ENCODE data around the gene PRICKLE4.

DNA sequence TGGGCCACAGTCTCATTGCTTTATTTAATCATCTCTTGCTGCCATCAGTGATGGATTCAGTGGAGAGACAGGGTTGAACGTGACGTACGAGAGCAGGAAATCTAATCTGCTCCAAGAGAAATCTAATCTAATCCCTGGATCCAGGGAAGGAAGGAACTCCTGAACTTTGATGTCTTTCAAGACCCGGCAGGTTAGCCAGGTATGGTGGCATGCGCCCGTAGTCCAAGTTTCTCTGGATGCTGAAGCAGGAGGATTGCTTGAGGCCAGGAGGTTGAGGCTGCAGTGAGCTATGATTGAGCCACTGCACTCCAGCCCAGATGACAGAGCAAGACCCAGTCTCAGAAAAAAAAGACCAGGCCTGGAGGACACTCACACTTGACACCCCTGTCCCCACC lies 21.9 kb upstream of the PRICKLE4 start:
- TF ChIP-seq CTCF (conservative IDR thresholded peaks at IDR 0.05; ENCODE audit: low read depth, low read length): no peak
- no peak for TF ChIP-seq EZH2 (IDR thresholded peaks at IDR 0.05; ENCODE audit: borderline replicate concordance, low read depth, low read length, poor library complexity, severe bottlenecking)
